IMR-90 (cell line): ENCODE results near the gene SEPSECS. TPM values are rescaled to one million over a fixed set of nuclear protein-coding genes. Genes with fewer than 3 reads are reported as not detected.

Experiments
- ATAC-seq: fragments of 200-7000 bp; cut with Tn5 transposase; 2 replicates; pipeline ENCODE4 v1.9.1; 2020; ENCODE audit warnings: low read depth, mild to moderate bottlenecking, moderate library complexity
- BruUV-seq: library from RNA; stranded (reverse); fragments of 400-500 nt; replicated peaks from 2 replicates; lab custom pipeline; 2021; lab: Mats Ljungman, UMichigan
- CTCF ChIA-PET: fragments of 300-600 bp; formaldehyde crosslinking; extraction: SDS; loops from one replicate; lab custom pipeline; 2021; ENCODE audit warnings: antibody characterized with exemption; lab: Yijun Ruan, JAX
- POLR2A ChIA-PET: fragments of 300-600 bp; sonication (Branson Sonifier 250); formaldehyde crosslinking; loops from one replicate; lab custom pipeline; 2022; ENCODE audit warnings: antibody characterized with exemption; ENCODE audit not compliant: unreplicated experiment; lab: Charles Lee
- DNase-seq: peaks from one replicate; pipeline ENCODE4 v3.0.0; 2013
- H2AFZ ChIP-seq: replicated peaks from 2 replicates; pipeline ENCODE3; 2013; ENCODE audit warnings: low read length, mild to moderate bottlenecking; ENCODE audit not compliant: poor library complexity
- H2AK5ac ChIP-seq: 2 replicates; pipeline ENCODE4 v1.6.1; 2013; ENCODE audit warnings: low read depth, low read length, inconsistent platforms
- H2AK9ac ChIP-seq: replicated peaks from 2 replicates; pipeline ENCODE3; 2013; ENCODE audit warnings: mild to moderate bottlenecking, low read depth, low read length, moderate library complexity; ENCODE audit not compliant: poor library complexity
- H2BK120ac ChIP-seq: 2 replicates; pipeline ENCODE4 v1.6.1; 2013; ENCODE audit warnings: low read depth, low read length, inconsistent platforms
- H2BK15ac ChIP-seq: 3 replicates; pipeline ENCODE4 v1.6.1; 2013; ENCODE audit warnings: low read depth, low read length, inconsistent platforms
- H2BK20ac ChIP-seq: 2 replicates; pipeline ENCODE4 v1.6.1; 2013; ENCODE audit warnings: low read depth, mild to moderate bottlenecking, inconsistent platforms, low read length, moderate library complexity
- H2BK5ac ChIP-seq: 2 replicates; pipeline ENCODE4 v1.6.1; 2013; ENCODE audit warnings: mild to moderate bottlenecking, low read depth, low read length, inconsistent platforms; ENCODE audit not compliant: poor library complexity, severe bottlenecking
- H3K14ac ChIP-seq: replicated peaks from 2 replicates; pipeline ENCODE4 v1.6.1; 2013; ENCODE audit warnings: low read depth, low read length, inconsistent platforms
- H3K18ac ChIP-seq: 2 replicates; pipeline ENCODE4 v1.6.1; 2013; ENCODE audit warnings: low read depth, low read length, control low read depth
- H3K23ac ChIP-seq: 2 replicates; pipeline ENCODE4 v1.6.1; 2013; ENCODE audit warnings: low read depth, low read length, inconsistent platforms
- H3K27ac ChIP-seq: 2 replicates; pipeline ENCODE4 v1.5.1; 2013; ENCODE audit warnings: mild to moderate bottlenecking, control low read depth, low read length; ENCODE audit not compliant: insufficient read depth
- H3K27me3 ChIP-seq: 2 replicates; pipeline ENCODE4 v1.6.1; 2013; ENCODE audit warnings: low read length; ENCODE audit not compliant: control insufficient read depth, insufficient read depth
- H3K36me3 ChIP-seq: 2 replicates; pipeline ENCODE4 v1.6.1; 2013; ENCODE audit warnings: low read length, mixed read lengths; ENCODE audit not compliant: control insufficient read depth, insufficient read depth
- H3K4ac ChIP-seq: 2 replicates; pipeline ENCODE4 v1.6.1; 2013; ENCODE audit warnings: low read depth, low read length, inconsistent platforms
- H3K4me1 ChIP-seq: 2 replicates; pipeline ENCODE4 v1.6.1; 2013; ENCODE audit warnings: low read length, mixed read lengths; ENCODE audit not compliant: control insufficient read depth, insufficient read depth
- H3K4me2 ChIP-seq: 2 replicates; pipeline ENCODE4 v1.6.1; 2013; ENCODE audit warnings: low read depth, mild to moderate bottlenecking, control low read depth, low read length, moderate library complexity
- H3K4me3 ChIP-seq: 2 replicates; pipeline ENCODE4 v1.5.1; 2013; ENCODE audit warnings: low read depth, mild to moderate bottlenecking, control low read depth, low read length, moderate library complexity; ENCODE audit not compliant: insufficient read depth
- H3K56ac ChIP-seq: 2 replicates; pipeline ENCODE4 v1.6.1; 2013; ENCODE audit warnings: low read length, inconsistent platforms; ENCODE audit not compliant: insufficient read depth; ENCODE audit errors: extremely low read depth
- H3K79me1 ChIP-seq, 2 experiments: 2 replicates each; pipeline ENCODE4 v1.6.1; 2013; ENCODE audit warnings: low read length in 2 of 2, inconsistent platforms in 1 of 2, low read depth in 1 of 2
- H3K9ac ChIP-seq: 2 replicates; pipeline ENCODE4 v1.6.1; 2013; ENCODE audit warnings: low read depth, low read length, control low read depth
- H3K9me1 ChIP-seq: 2 replicates; pipeline ENCODE4 v1.6.1; 2013; ENCODE audit warnings: low read length, inconsistent platforms; ENCODE audit not compliant: insufficient read depth
- H3K9me3 ChIP-seq: 2 replicates; pipeline ENCODE4 v1.6.1; 2013; ENCODE audit warnings: low read length; ENCODE audit not compliant: control insufficient read depth, insufficient read depth
- H4K20me1 ChIP-seq: 2 replicates; pipeline ENCODE4 v1.6.1; 2013; ENCODE audit warnings: low read length, inconsistent platforms; ENCODE audit not compliant: insufficient read depth
- H4K5ac ChIP-seq: 2 replicates; pipeline ENCODE4 v1.6.1; 2013; ENCODE audit warnings: mild to moderate bottlenecking, low read depth, low read length, control low read depth
- H4K8ac ChIP-seq, 2 experiments: 2 replicates each; pipeline ENCODE4 v1.6.1; 2013; ENCODE audit warnings: low read depth in 2 of 2, low read length in 2 of 2, control low read depth in 1 of 2, inconsistent platforms in 1 of 2
- H4K91ac ChIP-seq: 2 replicates; pipeline ENCODE4 v1.6.1; 2013; ENCODE audit warnings: low read depth, low read length, inconsistent platforms; ENCODE audit not compliant: insufficient read depth
- SMC3 ChIP-seq: fragments of 150-350 bp; IDR thresholded peaks from 2 replicates; pipeline ENCODE4 v1.6.1; 2016; ENCODE audit warnings: low read depth, mild to moderate bottlenecking, antibody characterized with exemption, low read length, moderate library complexity
- whole genome bisulfite sequencing, 2 experiments: methylation state at CpG; one replicate each; pipeline versions ENCODE4 v1.1.5 to v1.1.7; 2013; ENCODE audit warnings: missing lambda C conversion rate in 2 of 2; ENCODE audit not compliant: insufficient read length in 1 of 2; ENCODE audit errors: extremely low coverage in 2 of 2; 5-methylcytosine and 5-hydroxymethylcytosine counted together
- dilution Hi-C: fragments of 300-500 bp; cut with HindIII; formaldehyde crosslinking; loops from one replicate; pipeline ENCODE4 v1.14.3; 2018; ENCODE audit warnings: low sequenced_read_pairs; ENCODE audit not compliant: unreplicated experiment
- in situ Hi-C: fragments of 300-500 bp; cut with MboI; formaldehyde crosslinking; loops from 3 replicates; pipeline ENCODE4 v1.14.3; 2019; ENCODE audit warnings: low sequenced_read_pairs, inconsistent platforms, mixed read lengths
- intact Hi-C: fragments of 100-400 bp; cut with micrococcal nuclease; formaldehyde crosslinking; loops from 2 replicates; pipeline ENCODE4 v1.10.0; 2022
- polyA plus RNA-seq, 3 experiments: library from polyadenylated mRNA; depleted of rRNA; stranded (reverse); fragments of >200 nt; gene quantifications; 2 replicates each; pipeline ENCODE4 v1.2.3, GENCODE V29; 2012; ENCODE audit warnings: low replicate concordance in 1 of 3
- total RNA-seq: library from RNA; depleted of rRNA; stranded (reverse); fragments of >200 nt; gene quantifications from 2 replicates; pipeline ENCODE4 v1.2.3, GENCODE V29; 2012

SEPSECS gene
- total and polyA plus RNA-seq, 2 of the 4 experiments (the other 2 are of a cell fraction) = 1.7 to 5.0 TPM

DNA sequence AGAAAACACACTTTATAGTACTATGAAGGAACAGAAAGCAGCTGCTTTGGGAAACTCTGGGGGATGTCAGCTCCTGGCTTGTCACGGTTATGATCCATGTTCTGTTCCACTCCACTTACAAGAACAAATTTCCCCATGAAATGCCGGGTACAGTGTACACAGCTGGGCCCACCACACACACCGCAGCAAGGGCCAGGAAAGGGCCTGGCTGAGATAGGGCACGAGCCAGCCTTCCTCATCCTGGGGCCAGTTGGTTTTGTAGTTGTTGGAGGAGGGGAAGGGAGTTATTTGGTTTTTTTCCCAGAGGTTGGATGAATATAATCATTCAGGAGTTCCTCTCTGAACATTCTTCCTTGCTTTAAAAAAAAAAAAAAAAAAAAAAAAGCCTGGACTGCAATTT is 56.8 kb downstream of the SEPSECS start:
- Histone ChIP-seq H3K36me3 (no peaks in the 10 kb centered on the region), H3K79me1 (no peaks in the 10 kb centered on the region), H3K23ac (no peak overlapping the region), H4K20me1 (no peaks in the 10 kb centered on the region), H3K4me2 (no peak overlapping the region), H3K18ac (no peak overlapping the region), H3K9me1 (no peaks in the 10 kb centered on the region), H3K4ac (no peak overlapping the region), H2AK9ac (no peak overlapping the region), H2BK5ac (no peak overlapping the region), H2BK20ac (no peak overlapping the region), H3K27me3 (peaks cover 27% of the 10 kb centered on the region), H4K5ac (no peak overlapping the region), H2BK15ac (no peak overlapping the region), H2AFZ (no peak overlapping the region), H4K8ac (no peak overlapping the region), H3K56ac (no peak overlapping the region), H3K4me3 (no peak overlapping the region), H3K9ac (no peak overlapping the region), H2AK5ac (no peak overlapping the region), H3K9me3 (peaks cover 2% of the 10 kb centered on the region; the same call in 1 of the 2 replicates), H3K14ac (no peak overlapping the region), H3K27ac (no peak overlapping the region), H2BK120ac (no peak overlapping the region), H4K91ac (no peak overlapping the region), H3K4me1 (peaks cover 2% of the 10 kb centered on the region; the same call in 1 of the 2 replicates)
- dilution Hi-C loops (no loop called here), in situ Hi-C loops (no loop called here), intact Hi-C loops (no loop called here)
- ATAC-seq (no peak), DNase-seq (no peak)
- TF ChIP-seq SMC3 = no peak
- CTCF ChIA-PET = no interaction called here
- POLR2A ChIA-PET = no interaction called here
- WGBS, 2 experiments = no CpG with 5 or more reads among the region's 4 CpGs
- no TSS peak for BruUV-seq
